HG03280 (cell line): ENCODE measurements around the gene ARCN1.

Experiments
- ATAC-seq: cut with Tn5 transposase; IDR thresholded peaks from one replicate; pipeline ENCODE4 v1.9.1; 2021; ENCODE audit warnings: mild to moderate bottlenecking, moderate library complexity; ENCODE audit not compliant: unreplicated experiment

ARCN1 gene

DNA sequence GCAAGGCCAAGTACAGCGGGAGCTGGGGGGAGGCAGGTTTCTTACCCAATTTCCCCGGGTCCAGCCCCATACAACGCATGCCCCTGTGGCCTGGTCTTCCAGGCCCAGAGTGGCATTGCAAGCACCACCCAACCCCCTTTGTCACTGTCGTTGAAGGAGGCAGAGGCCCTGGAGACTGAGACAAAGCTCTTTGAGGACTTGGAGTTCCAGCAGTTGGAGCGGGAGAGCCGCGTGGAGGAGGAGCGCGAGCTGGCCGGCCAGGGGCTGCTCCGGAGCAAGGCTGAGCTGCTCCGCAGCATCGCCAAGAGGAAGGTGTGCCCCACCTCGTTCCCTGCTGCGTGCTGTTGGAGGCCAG, 63.0 kb downstream of the ARCN1 start:
- ATAC-seq, result no peak

GRCh38 chr11:118635642-118636041, 63.4 kb downstream of the ARCN1 start:
- ATAC-seq, result no peak

- no peak for ATAC-seq
Measured at GRCh38 chr11:118636569-118637290, 64.5 kb downstream of the ARCN1 start.

GRCh38 chr11:118638726-118639125, 66.5 kb downstream of the ARCN1 start:
- no peak for ATAC-seq

DNA sequence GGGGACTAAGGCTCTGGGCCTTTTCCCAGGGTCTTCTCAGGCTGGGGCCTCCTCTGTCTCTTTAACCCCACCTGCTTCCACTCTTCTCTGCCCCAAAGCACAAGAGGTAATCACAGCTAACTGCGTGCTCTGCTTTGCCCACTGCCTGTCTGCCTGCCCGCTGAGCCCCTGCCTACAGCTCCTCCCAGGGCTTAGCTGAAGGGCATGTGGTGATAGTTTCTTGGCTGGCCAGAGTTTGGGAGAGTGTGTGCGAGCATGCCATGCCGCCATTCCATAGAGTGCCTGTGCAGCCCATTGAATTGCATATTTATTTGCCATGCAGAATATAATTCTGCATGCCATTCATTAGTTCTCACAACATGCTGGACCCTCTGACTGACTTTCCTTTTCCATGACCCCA, 67.7 kb downstream of the ARCN1 start:
- no peak for ATAC-seq

DNA sequence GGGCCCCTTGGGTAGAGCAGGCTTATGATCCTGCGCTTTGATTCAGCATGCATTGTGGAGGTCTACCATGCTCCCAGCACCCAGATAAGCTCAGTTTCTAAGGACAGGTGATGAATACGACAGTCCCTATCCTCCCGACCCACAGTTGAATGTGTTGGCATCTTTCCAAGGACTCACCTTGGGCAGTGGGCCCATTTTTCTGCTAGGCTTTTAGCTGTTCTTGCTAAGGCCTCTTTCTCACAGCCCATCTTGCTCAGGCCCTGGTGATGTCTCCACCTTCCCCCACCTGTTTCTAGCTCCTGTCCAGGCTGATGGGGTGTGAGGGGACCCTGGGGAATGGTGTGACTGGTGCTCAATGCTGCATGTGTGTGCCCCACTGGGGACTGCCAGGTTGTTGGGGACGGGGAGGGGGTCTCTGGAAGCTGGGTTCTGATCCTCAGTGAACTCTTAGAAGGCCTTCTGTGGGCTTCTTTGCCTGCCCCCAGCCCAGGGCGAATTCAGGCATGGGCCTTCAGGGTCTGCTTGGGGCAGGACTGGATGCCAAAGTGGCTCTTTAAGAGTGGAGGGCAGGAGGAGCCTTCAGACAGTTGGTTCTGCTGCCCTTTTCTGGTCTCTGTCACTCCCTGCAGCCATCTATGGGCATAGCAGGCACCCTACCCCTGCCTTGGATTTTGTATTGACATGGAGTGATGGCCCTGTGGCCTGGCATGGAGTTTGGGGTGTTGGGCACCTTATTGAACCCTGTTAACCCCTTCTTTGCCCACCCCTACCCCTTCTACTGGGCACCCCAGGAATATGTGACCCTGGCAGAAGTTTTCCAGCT, 68.3 kb downstream of the ARCN1 start:
- no peak for ATAC-seq

- no peak for ATAC-seq
Measured at GRCh38 chr11:118641397-118642019, 69.3 kb downstream of the ARCN1 start.

- no peak for ATAC-seq
Measured at GRCh38 chr11:118643142-118643994, 71.2 kb downstream of the ARCN1 start.

DNA sequence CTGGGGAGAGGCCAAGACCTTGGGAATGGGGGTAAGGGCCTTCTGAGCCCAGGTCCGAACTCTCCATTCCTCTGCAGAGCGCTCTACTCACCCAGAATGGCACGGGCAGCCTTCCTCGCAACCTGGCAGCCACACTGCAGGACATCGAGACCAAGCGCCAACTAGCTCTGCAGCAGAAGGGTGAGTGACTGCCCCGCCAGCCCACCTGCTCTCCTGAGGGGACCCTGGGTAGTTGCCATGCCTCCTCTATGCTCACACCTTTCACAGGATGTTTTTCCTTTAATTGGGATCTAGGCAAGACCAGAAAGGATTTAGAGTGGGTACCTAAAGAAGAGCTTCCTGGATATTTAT, 71.8 kb downstream of the ARCN1 start:
- ATAC-seq, result no peak

GRCh38 chr11:118644496-118644895, 72.3 kb downstream of the ARCN1 start:
- no peak for ATAC-seq

DNA sequence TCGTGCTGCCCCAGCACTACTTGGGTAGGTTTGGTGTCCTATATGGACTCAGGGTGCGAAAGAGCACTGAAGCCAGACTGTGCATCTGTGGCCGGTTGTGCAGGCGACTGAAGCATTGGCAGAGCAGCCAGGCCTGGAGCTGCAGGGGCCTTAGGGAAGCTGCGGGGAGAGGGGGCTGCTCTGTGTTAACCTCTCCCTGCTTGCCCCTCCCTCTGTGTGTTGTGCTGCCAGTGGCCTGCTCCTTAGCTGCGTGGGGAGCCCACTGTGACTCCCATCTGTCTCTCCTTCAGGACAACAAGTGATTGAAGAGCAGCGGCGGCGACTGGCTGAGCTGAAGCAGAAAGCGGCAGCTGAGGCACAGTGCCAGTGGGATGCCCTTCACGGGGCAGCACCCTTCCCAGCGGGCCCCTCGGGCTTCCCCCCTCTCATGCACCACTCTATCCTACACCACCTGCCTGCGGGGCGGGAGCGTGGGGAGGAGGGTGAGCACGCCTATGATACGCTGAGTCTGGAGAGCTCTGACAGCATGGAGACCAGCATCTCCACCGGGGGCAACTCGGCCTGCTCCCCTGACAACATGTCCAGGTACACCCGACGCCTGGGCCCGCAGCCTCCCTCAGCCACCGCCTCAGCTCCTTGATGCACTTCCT, 73.0 kb downstream of the ARCN1 start:
- ATAC-seq, result no peak

- ATAC-seq, result no peak
Measured at GRCh38 chr11:118646393-118646792, 74.2 kb downstream of the ARCN1 start.

- ATAC-seq, result no peak
Measured at GRCh38 chr11:118648291-118648690, 76.1 kb downstream of the ARCN1 start.

GRCh38 chr11:118649941-118650340, 77.7 kb downstream of the ARCN1 start:
- ATAC-seq, result no peak

GRCh38 chr11:118650366-118650765, 78.2 kb downstream of the ARCN1 start:
- ATAC-seq, result no peak

GRCh38 chr11:118651820-118652219, 79.6 kb downstream of the ARCN1 start:
- no peak for ATAC-seq
